HepG2 (cell line): Measurements from ENCODE around the gene CORO1A. TPM values are rescaled to one million over a fixed set of nuclear protein-coding genes. Genes with fewer than 3 reads are reported as not detected.

Source experiments
- ATAC-seq: fragments of 200-7000 bp; cut with Tn5 transposase; 3 replicates; pipeline ENCODE4 v1.9.1; 2020; ENCODE audit warnings: mild to moderate bottlenecking, moderate library complexity
- BruUV-seq: library from RNA; stranded (reverse); fragments of 400-500 nt; replicated peaks from 2 replicates; lab custom pipeline; 2021; lab: Mats Ljungman, UMichigan
- CTCF ChIA-PET: fragments of 300-600 bp; formaldehyde crosslinking; extraction: SDS; loops from one replicate; lab custom pipeline; 2021; ENCODE audit warnings: low total read pairs, inconsistent platforms, low intra/inter-chr PET ratio; lab: Yijun Ruan, JAX
- POLR2A ChIA-PET: fragments of 350-600 bp; sonication (Branson Sonifier 250); formaldehyde crosslinking; loops from one replicate; lab custom pipeline; 2020; ENCODE audit warnings: antibody characterized with exemption, inconsistent platforms; lab: Yijun Ruan, JAX
- DNase-seq: peaks from one replicate; pipeline ENCODE4 v3.0.0-alpha.2; 2015; ENCODE audit warnings: low spot score
- FAIRE-seq: peaks from 3 replicates; lab custom pipeline; 2011; peaks lifted over from hg19 to GRCh38; lab: Jason Lieb, UNC
- H2AFZ ChIP-seq: one replicate; pipeline ENCODE4 v1.6.1; 2011; ENCODE audit warnings: low read length, inconsistent platforms
- H3K27ac ChIP-seq: fragments of 300-600 bp; 3 replicates; pipeline ENCODE4 v1.8.0; 2011; ENCODE audit warnings: mixed run types, mild to moderate bottlenecking, mixed read lengths, low read length, inconsistent platforms; ENCODE audit not compliant: insufficient read depth; ENCODE audit errors: extremely low read length
- H3K27me3 ChIP-seq, 2 experiments: fragments of 200-600 bp in 1 of 2; 2 replicates in 1 of 2; 3 replicates in 1 of 2; pipeline versions ENCODE4 v1.6.0 to v1.8.0; 2011; ENCODE audit warnings: low read length in 2 of 2, mild to moderate bottlenecking in 2 of 2, moderate library complexity in 2 of 2, inconsistent platforms in 1 of 2; ENCODE audit not compliant: insufficient read depth in 2 of 2, control insufficient read depth in 1 of 2
- H3K36me3 ChIP-seq, 2 experiments: fragments of 200-600 bp in 1 of 2; replicated peaks in 1 of 2; 2 replicates in 1 of 2; 3 replicates in 1 of 2; pipeline versions ENCODE4 v1.5.1 to v1.8.0; 2011; ENCODE audit warnings: low read length in 2 of 2, inconsistent platforms in 1 of 2; ENCODE audit not compliant: insufficient read depth in 2 of 2, control insufficient read depth in 1 of 2
- H3K4me1 ChIP-seq: 2 replicates; pipeline ENCODE4 v1.5.1; 2012; ENCODE audit warnings: low read length, inconsistent platforms; ENCODE audit not compliant: insufficient read depth
- H3K4me2 ChIP-seq: 2 replicates; pipeline ENCODE4 v1.6.0; 2011; ENCODE audit warnings: low read depth, low read length, inconsistent platforms
- H3K4me3 ChIP-seq, 3 experiments: fragments of 200-600 bp in 1 of 3; sonication (generic), shearing (Covaris generic) in 1 of 3; replicated peaks in 1 of 3; 2 replicates each; pipeline ENCODE4 v1.5.1; 2011 to 2016; ENCODE audit warnings: low read length in 3 of 3, inconsistent platforms in 2 of 3, low read depth in 2 of 3, mild to moderate bottlenecking in 2 of 3, control low read depth in 1 of 3, mixed read lengths in 1 of 3; ENCODE audit not compliant: insufficient read depth in 1 of 3
- H3K79me2 ChIP-seq: one replicate; pipeline ENCODE4 v1.6.1; 2011; ENCODE audit warnings: low read length, inconsistent platforms; ENCODE audit not compliant: insufficient read depth
- H3K9ac ChIP-seq: 2 replicates; pipeline ENCODE4 v1.6.0; 2011; ENCODE audit warnings: mild to moderate bottlenecking, low read depth, low read length, inconsistent platforms; ENCODE audit not compliant: insufficient read depth
- H3K9me3 ChIP-seq: 2 replicates; pipeline ENCODE4 v1.5.1; 2012; ENCODE audit warnings: mild to moderate bottlenecking, low read length
- H4K20me1 ChIP-seq: 2 replicates; pipeline ENCODE4 v1.6.0; 2011; ENCODE audit warnings: inconsistent platforms, mild to moderate bottlenecking, low read length, moderate library complexity; ENCODE audit not compliant: insufficient read depth
- BORCS8-MEF2B ChIP-seq: sonication (generic); formaldehyde crosslinking; IDR thresholded peaks from 2 replicates; pipeline ENCODE4 v1.8.0; 2022; ENCODE audit warnings: mild to moderate bottlenecking, missing genetic modification reagents
- CENPBD1 ChIP-seq: sonication (generic); formaldehyde crosslinking; IDR thresholded peaks from 2 replicates; pipeline ENCODE4 v1.8.0; 2022; ENCODE audit warnings: missing genetic modification reagents, low read depth, mild to moderate bottlenecking, borderline replicate concordance
- CHD2 ChIP-seq: IDR thresholded peaks from 2 replicates; pipeline ENCODE4 v1.6.1; 2011; ENCODE audit warnings: low read depth, low read length, improper control_type of control experiment
- EP300 ChIP-seq, 3 experiments: sonication (generic) in 1 of 3; formaldehyde crosslinking in 1 of 3; IDR thresholded peaks; 2 replicates each; pipeline versions ENCODE4 v1.5.1 to v1.6.1; 2011 to 2020; ENCODE audit warnings: low read depth in 2 of 3, low read length in 2 of 3, borderline replicate concordance in 1 of 3, improper control_type of control experiment in 1 of 3, mild to moderate bottlenecking in 1 of 3, missing genetic modification reagents in 1 of 3, moderate library complexity in 1 of 3
- HDAC1 ChIP-seq: sonication (generic); formaldehyde crosslinking; IDR thresholded peaks from 2 replicates; pipeline ENCODE4 v1.5.1; 2020; ENCODE audit warnings: mild to moderate bottlenecking, missing genetic modification reagents
- HMG20B ChIP-seq: conservative IDR thresholded peaks from 2 replicates; pipeline ENCODE4 v1.6.1; 2016; ENCODE audit warnings: missing genetic modification reagents, missing compliant biosample characterization
- IRF1 ChIP-seq: sonication (generic); formaldehyde crosslinking; IDR thresholded peaks from 2 replicates; pipeline ENCODE4 v1.4.0; 2020; ENCODE audit warnings: low read depth, mild to moderate bottlenecking, missing genetic modification reagents
- KAT2B ChIP-seq: fragments of 150-350 bp; IDR thresholded peaks from 2 replicates; pipeline ENCODE4 v1.6.1; 2014; ENCODE audit warnings: low read depth, low read length, borderline replicate concordance
- KLF15 ChIP-seq: sonication (generic); formaldehyde crosslinking; IDR thresholded peaks from 2 replicates; pipeline ENCODE4 v1.8.1; 2023; ENCODE audit warnings: borderline replicate concordance, mild to moderate bottlenecking, inconsistent platforms, missing genetic modification reagents, mixed read lengths
- MXD4 ChIP-seq: IDR thresholded peaks from 2 replicates; pipeline ENCODE4 v1.6.1; 2016; ENCODE audit warnings: mild to moderate bottlenecking, missing biosample characterization, missing genetic modification reagents
- NR2F1 ChIP-seq, 2 experiments: fragments of 450-650 bp in 1 of 2; formaldehyde crosslinking in 1 of 2; IDR thresholded peaks; 2 replicates each; pipeline versions ENCODE4 v1.5.0 to v1.6.1; 2016 to 2020; ENCODE audit warnings: mild to moderate bottlenecking in 1 of 2, missing compliant biosample characterization in 1 of 2, missing genetic modification reagents in 1 of 2, moderate library complexity in 1 of 2
- NR2F6 ChIP-seq, 2 experiments: IDR thresholded peaks; 2 replicates each; pipeline ENCODE4 v1.6.1; 2016; ENCODE audit warnings: antibody characterized with exemption in 1 of 2, mild to moderate bottlenecking in 1 of 2
- RORA ChIP-seq: sonication (generic); formaldehyde crosslinking; IDR thresholded peaks from 2 replicates; pipeline ENCODE4 v1.5.0; 2020; ENCODE audit warnings: mild to moderate bottlenecking, missing genetic modification reagents, moderate library complexity
- RXRA ChIP-seq: sonication (generic); formaldehyde crosslinking; IDR thresholded peaks from 2 replicates; pipeline ENCODE4 v1.5.1; 2020; ENCODE audit warnings: missing genetic modification reagents
- RXRB ChIP-seq: IDR thresholded peaks from 2 replicates; pipeline ENCODE4 v1.6.1; 2016; ENCODE audit warnings: borderline replicate concordance, missing genetic modification reagents, missing compliant biosample characterization
- SMAD1 ChIP-seq: sonication (generic); formaldehyde crosslinking; IDR thresholded peaks from 2 replicates; pipeline ENCODE4 v1.4.0; 2020; ENCODE audit warnings: missing genetic modification reagents, low read depth, mild to moderate bottlenecking, borderline replicate concordance
- SOX5 ChIP-seq: IDR thresholded peaks from 2 replicates; pipeline ENCODE4 v1.6.1; 2016; ENCODE audit warnings: borderline replicate concordance
- SP2 ChIP-seq: sonication (generic); formaldehyde crosslinking; IDR thresholded peaks from 2 replicates; pipeline ENCODE4 v1.5.1; 2020; ENCODE audit warnings: mild to moderate bottlenecking, missing genetic modification reagents
- TGIF2 ChIP-seq: IDR thresholded peaks from 2 replicates; pipeline ENCODE4 v1.6.1; 2016; ENCODE audit warnings: control low read depth, missing compliant biosample characterization
- ZMYM4 ChIP-seq: sonication (generic); formaldehyde crosslinking; IDR thresholded peaks from 2 replicates; pipeline ENCODE4 v1.8.1; 2023; ENCODE audit warnings: mild to moderate bottlenecking, missing genetic modification reagents
- ZNF468 ChIP-seq: sonication (generic); formaldehyde crosslinking; IDR thresholded peaks from 2 replicates; pipeline ENCODE4 v1.8.0; 2022; ENCODE audit warnings: mild to moderate bottlenecking, moderate library complexity, missing genetic modification reagents
- ZNF616 ChIP-seq: sonication (generic); formaldehyde crosslinking; IDR thresholded peaks from 2 replicates; pipeline ENCODE4 v1.5.0; 2020; ENCODE audit warnings: low read depth, mild to moderate bottlenecking, missing genetic modification reagents
- ZNF790 ChIP-seq: sonication (generic); formaldehyde crosslinking; IDR thresholded peaks from 2 replicates; pipeline ENCODE4 v1.8.0; 2022; ENCODE audit warnings: missing genetic modification reagents, mild to moderate bottlenecking, borderline replicate concordance
- WGBS: methylation state at CpG from one replicate; pipeline ENCODE4 v1.1.6; 2017; ENCODE audit warnings: low lambda C conversion rate; 5-methylcytosine and 5-hydroxymethylcytosine counted together
- in situ Hi-C: cut with HindIII; loops from 2 replicates; pipeline ENCODE4 v1.10.0; 2017; ENCODE audit warnings: low pct_unique_long_range_greater_than_20kb; ENCODE audit not compliant: extremely low pct_ligation_motif_present
- intact Hi-C: fragments of 100-400 bp; cut with micrococcal nuclease; formaldehyde crosslinking; loops from one replicate; pipeline ENCODE4 v1.10.0; 2022; ENCODE audit not compliant: unreplicated experiment
- polyA plus RNA-seq, 8 experiments: library from polyadenylated mRNA; depleted of rRNA in 3 of 8; stranded (reverse) in 7 of 8; unstranded in 1 of 8; fragments of >200 nt; fragmentation: Illumina TruSeq in 4 of 8; extraction: Trizol in 4 of 8; gene quantifications; 2 replicates each; pipeline versions ENCODE4 v1.2.1 to v1.2.3, GENCODE V29; 2011 to 2016; ENCODE audit warnings: low read depth in 4 of 8, missing spikeins in 1 of 8, mixed read lengths in 1 of 8; ENCODE audit not compliant: insufficient read depth in 1 of 8
- total RNA-seq, 5 experiments: library from RNA; depleted of rRNA; stranded (reverse); fragments of >200 nt; fragmentation: Illumina TruSeq; extraction: Trizol; gene quantifications; 2 replicates each; pipeline ENCODE4 v1.2.3, GENCODE V29; 2016; ENCODE audit warnings: low read depth in 1 of 5
- TF ChIP-seq, protein P1 (sequence below): sonication (generic); formaldehyde crosslinking; IDR thresholded peaks from 2 replicates; pipeline ENCODE4 v1.8.1; 2022; ENCODE audit warnings: mild to moderate bottlenecking, missing genetic modification reagents

CORO1A gene
- total and polyA plus RNA-seq, 2 of the 13 experiments (the other 11 are each of a cell fraction or from before 2014, with no cell fraction given): 6.5 to 12.9 TPM

- no peaks in the 10 kb centered on the region for H3K36me3 ChIP-seq
- in situ Hi-C loops (no loop called here), intact Hi-C loops (no loop called here)
- H3K9ac ChIP-seq: no peak overlapping the region
- FAIRE-seq (no peak), DNase-seq (no peak), ATAC-seq (no peak; the same call in 2 of the 3 replicates)
- WGBS: 63% methylated on average over 5 of the region's 5 CpGs
- no peak overlapping the region for H3K4me3 ChIP-seq
- CTCF ChIA-PET: no interaction called here
- peaks cover 50% of the 10 kb centered on the region for H3K4me1 ChIP-seq
- H3K9me3 ChIP-seq: no peaks in the 10 kb centered on the region
- POLR2A ChIA-PET: interaction anchor here (1.3 kb wide), 1 partner anchor 15 kb away, joined by 4 read pairs; no protein-coding TSS in a partner anchor
- no peak overlapping the region for H3K27ac ChIP-seq
- no peaks in the 10 kb centered on the region for H3K27me3 ChIP-seq
- no peaks in the 10 kb centered on the region for H3K79me2 ChIP-seq
- no peaks in the 10 kb centered on the region for H4K20me1 ChIP-seq
- H3K4me2 ChIP-seq: no peak overlapping the region; the same call in 1 of the 2 replicates
- no peak overlapping the region for H2AFZ ChIP-seq
- no TSS peak for BruUV-seq
- no peak for TF ChIP-seq ZNF790 (CRISPR knock-in tag)
- TF ChIP-seq ZMYM4 (CRISPR knock-in tag): 0 out of 2 replicates have a peak, but pooled peaks have one; percentile 13
- no peak for TF ChIP-seq TGIF2 (CRISPR knock-in tag)
- TF ChIP-seq IRF1 (CRISPR knock-in tag): no peak
- no peak for TF ChIP-seq HMG20B (CRISPR knock-in tag)
- TF ChIP-seq ZNF616 (CRISPR knock-in tag): no peak
- TF ChIP-seq EP300 (IDR thresholded peaks at IDR 0.05; ENCODE audit: low read depth in 2 of 2, low read length in 2 of 2): 0 out of 4 replicates have a peak, but pooled peaks of 1 of the 2 experiments have one; percentile 6
- no peak for TF ChIP-seq EP300 (CRISPR knock-in tag; IDR thresholded peaks at IDR 0.05; ENCODE audit: borderline replicate concordance)
- TF ChIP-seq ZNF468 (CRISPR knock-in tag): no peak
- no peak for TF ChIP-seq SMAD1
- peak; percentile 81 for TF ChIP-seq RXRB (CRISPR knock-in tag)
- TF ChIP-seq KAT2B: no peak
- TF ChIP-seq, protein P1, sequence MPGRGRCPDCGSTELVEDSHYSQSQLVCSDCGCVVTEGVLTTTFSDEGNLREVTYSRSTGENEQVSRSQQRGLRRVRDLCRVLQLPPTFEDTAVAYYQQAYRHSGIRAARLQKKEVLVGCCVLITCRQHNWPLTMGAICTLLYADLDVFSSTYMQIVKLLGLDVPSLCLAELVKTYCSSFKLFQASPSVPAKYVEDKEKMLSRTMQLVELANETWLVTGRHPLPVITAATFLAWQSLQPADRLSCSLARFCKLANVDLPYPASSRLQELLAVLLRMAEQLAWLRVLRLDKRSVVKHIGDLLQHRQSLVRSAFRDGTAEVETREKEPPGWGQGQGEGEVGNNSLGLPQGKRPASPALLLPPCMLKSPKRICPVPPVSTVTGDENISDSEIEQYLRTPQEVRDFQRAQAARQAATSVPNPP (CRISPR knock-in tag): no peak
- no peak for TF ChIP-seq SP2 (CRISPR knock-in tag)
- no peak for TF ChIP-seq CENPBD1 (CRISPR knock-in tag)
- peak; percentile 56 for TF ChIP-seq NR2F6 (IDR thresholded peaks at IDR 0.05)
- TF ChIP-seq NR2F6 (CRISPR knock-in tag; IDR thresholded peaks at IDR 0.05): peak; percentile 54; the same call in 1 of the 2 replicates
- TF ChIP-seq NR2F1 (CRISPR knock-in tag; IDR thresholded peaks at IDR 0.05): 0 out of 4 replicates have a peak, but pooled peaks of 1 of the 2 experiments have one; percentile 13
- no peak for TF ChIP-seq MXD4 (CRISPR knock-in tag)
- TF ChIP-seq HDAC1 (CRISPR knock-in tag): no peak
- TF ChIP-seq CHD2: no peak
- peak; percentile 67; the same call in 1 of the 2 replicates for TF ChIP-seq RXRA (CRISPR knock-in tag)
- TF ChIP-seq BORCS8-MEF2B (CRISPR knock-in tag): 0 out of 2 replicates have a peak, but pooled peaks have one; percentile 39
- TF ChIP-seq SOX5 (CRISPR knock-in tag): no peak
- no peak for TF ChIP-seq KLF15 (CRISPR knock-in tag)
- no peak for TF ChIP-seq RORA (CRISPR knock-in tag)
These were observed 28.2 kb upstream of the CORO1A start for GRCh38 chr16:30155188-30155587.
